ENCODE measurements around the gene AKAP3. TPM values are rescaled to one million over a fixed set of nuclear protein-coding genes. Genes with fewer than 3 reads are reported as not detected.

AKAP3 gene
- total RNA-seq, 1 donor from 2014 or later: 1.1 TPM

DNA sequence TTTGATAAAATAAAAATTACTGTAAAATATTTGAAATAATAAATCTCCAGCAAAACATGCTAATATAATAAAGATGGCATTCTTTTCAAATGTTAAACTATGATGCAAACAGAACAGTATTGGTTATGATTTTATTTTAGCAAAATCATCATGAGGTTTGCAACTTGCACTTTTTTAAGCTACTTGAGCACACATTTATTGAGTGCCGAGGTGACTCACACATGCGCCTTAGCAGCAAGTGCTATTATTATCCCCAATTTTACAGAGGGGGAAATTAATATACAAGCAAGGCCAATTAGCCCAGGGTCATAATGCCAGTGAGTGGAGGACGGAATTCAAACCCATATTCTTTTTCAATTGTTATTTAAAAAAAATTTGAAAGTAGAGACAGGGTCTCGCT, 79.6 kb downstream of the AKAP3 start:
- Mint-ChIP-seq H3K36me3 (ENCODE audit: unreplicated experiment) (no peaks in the 10 kb centered on the region), H3K27me3 (ENCODE audit: unreplicated experiment) (no peaks in the 10 kb centered on the region), H3K9me3 (ENCODE audit: unreplicated experiment) (no peaks in the 10 kb centered on the region), H3K27ac (ENCODE audit: unreplicated experiment) (no peak overlapping the region), H3K4me1 (ENCODE audit: unreplicated experiment) (no peaks in the 10 kb centered on the region), H3K4me3 (ENCODE audit: unreplicated experiment) (no peak overlapping the region)
- TF ChIP-seq, protein P1, sequence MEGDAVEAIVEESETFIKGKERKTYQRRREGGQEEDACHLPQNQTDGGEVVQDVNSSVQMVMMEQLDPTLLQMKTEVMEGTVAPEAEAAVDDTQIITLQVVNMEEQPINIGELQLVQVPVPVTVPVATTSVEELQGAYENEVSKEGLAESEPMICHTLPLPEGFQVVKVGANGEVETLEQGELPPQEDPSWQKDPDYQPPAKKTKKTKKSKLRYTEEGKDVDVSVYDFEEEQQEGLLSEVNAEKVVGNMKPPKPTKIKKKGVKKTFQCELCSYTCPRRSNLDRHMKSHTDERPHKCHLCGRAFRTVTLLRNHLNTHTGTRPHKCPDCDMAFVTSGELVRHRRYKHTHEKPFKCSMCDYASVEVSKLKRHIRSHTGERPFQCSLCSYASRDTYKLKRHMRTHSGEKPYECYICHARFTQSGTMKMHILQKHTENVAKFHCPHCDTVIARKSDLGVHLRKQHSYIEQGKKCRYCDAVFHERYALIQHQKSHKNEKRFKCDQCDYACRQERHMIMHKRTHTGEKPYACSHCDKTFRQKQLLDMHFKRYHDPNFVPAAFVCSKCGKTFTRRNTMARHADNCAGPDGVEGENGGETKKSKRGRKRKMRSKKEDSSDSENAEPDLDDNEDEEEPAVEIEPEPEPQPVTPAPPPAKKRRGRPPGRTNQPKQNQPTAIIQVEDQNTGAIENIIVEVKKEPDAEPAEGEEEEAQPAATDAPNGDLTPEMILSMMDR (IDR thresholded peaks at IDR 0.05): no peak
- no peak for DNase-seq (ENCODE audit: extremely low spot score, unreplicated experiment)

DNA sequence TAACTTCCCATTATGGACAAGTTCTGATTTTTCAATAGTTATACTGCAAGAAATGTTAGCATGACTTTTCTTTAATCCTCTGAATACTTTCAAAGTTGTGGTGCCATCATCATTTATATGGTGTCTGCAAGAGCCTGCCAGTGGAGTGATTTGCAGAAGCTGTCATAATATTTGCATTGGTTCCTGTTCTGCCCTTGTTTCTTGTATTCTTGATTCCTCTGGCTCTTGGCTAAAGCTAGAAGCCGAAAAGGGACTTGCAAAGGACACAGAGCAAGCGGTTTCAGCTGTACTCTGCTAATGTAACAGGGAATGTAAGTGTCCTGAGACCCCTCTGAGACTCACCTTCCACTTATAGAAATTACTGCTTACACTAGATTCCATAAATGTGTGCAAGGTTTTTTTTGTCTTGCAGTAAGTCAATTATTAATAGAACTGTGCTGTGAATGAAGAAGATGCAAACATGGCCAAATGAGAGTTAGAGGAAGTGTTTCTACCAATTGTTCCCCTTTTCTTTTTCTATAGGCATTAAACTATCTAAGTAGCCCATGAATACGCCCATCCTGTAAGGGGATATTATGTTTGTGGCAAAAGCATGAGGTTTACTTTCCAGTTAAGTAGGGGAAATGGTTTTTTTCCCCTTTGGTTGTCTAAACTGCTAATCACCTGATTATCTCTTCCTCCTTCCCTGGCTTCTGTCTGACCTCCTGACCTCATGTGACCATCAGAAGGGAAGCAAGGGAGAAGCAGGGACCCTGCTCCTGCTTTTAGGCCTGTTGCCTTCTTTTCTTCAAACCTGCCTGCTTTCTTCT, 81.6 kb downstream of the AKAP3 start:
- no peak for DNase-seq (ENCODE audit: extremely low spot score, unreplicated experiment)
- no peaks in the 10 kb centered on the region for H3K27me3 Mint-ChIP-seq (ENCODE audit: unreplicated experiment)
- H3K9me3 Mint-ChIP-seq (ENCODE audit: unreplicated experiment): no peaks in the 10 kb centered on the region
- no peaks in the 10 kb centered on the region for H3K36me3 Mint-ChIP-seq (ENCODE audit: unreplicated experiment)
- no peak overlapping the region for H3K27ac Mint-ChIP-seq (ENCODE audit: unreplicated experiment)
- no peak overlapping the region for H3K4me3 Mint-ChIP-seq (ENCODE audit: unreplicated experiment)
- peaks cover 3% of the 10 kb centered on the region for H3K4me1 Mint-ChIP-seq (ENCODE audit: unreplicated experiment)
- TF ChIP-seq, protein P1 (IDR thresholded peaks at IDR 0.05): no peak

DNA sequence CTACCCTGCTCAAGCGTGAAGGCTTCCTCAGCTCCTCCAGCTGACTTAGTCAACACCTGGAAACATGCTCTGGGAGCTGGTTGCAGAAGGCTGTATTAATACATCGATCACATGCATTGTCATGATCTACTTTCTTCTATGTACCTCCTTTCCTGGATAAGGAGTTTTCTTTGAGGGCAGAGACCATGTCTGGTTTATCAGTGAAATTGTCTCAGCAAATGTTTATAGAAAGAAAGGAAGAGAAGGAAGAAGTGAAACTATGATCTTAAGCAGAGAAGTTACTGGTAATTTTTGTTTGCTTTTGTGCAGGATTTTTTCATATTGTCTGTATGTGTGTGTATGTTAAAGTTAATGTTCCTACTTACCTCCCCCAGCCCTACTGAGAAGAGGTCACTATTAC, 82.4 kb downstream of the AKAP3 start:
- Mint-ChIP-seq H3K36me3 (ENCODE audit: unreplicated experiment) (no peaks in the 10 kb centered on the region), H3K27ac (ENCODE audit: unreplicated experiment) (no peak overlapping the region), H3K27me3 (ENCODE audit: unreplicated experiment) (no peaks in the 10 kb centered on the region), H3K9me3 (ENCODE audit: unreplicated experiment) (no peaks in the 10 kb centered on the region), H3K4me3 (ENCODE audit: unreplicated experiment) (no peak overlapping the region), H3K4me1 (ENCODE audit: unreplicated experiment) (peaks cover 11% of the 10 kb centered on the region)
- no peak for DNase-seq (ENCODE audit: extremely low spot score, unreplicated experiment)
- TF ChIP-seq, protein P1 (IDR thresholded peaks at IDR 0.05): no peak

Other genes with a start within 250 kb of the AKAP3 start
- gene FGF6, start 203.2 kb downstream of the AKAP3 start, total RNA-seq: not detected in 2 replicates
- 4.4 and 6.7 TPM in 2 replicates for gene RAD51AP1, start 110.2 kb downstream of the AKAP3 start, total RNA-seq
- 34.4 and 35.0 TPM in 2 replicates for gene DYRK4, start 86.8 kb downstream of the AKAP3 start, total RNA-seq
- 78.9 and 87.4 TPM in 2 replicates for gene NDUFA9, start 63 bp upstream of the AKAP3 start, total RNA-seq
- gene GALNT8, start 71.3 kb upstream of the AKAP3 start, total RNA-seq: 0.16 and 0.21 TPM in 2 replicates